ENCODE measurements around the gene AXIN2.
"Not testable (repeated sequence)": the region's sequence is repeated elsewhere in the genome, so short reads cannot be mapped to it uniquely, and the experiment has no call there.

AXIN2 gene

GRCh38 chr17:65515512-65515911 is 45.9 kb downstream of the AXIN2 start:
- TF ChIP-seq, protein P1, sequence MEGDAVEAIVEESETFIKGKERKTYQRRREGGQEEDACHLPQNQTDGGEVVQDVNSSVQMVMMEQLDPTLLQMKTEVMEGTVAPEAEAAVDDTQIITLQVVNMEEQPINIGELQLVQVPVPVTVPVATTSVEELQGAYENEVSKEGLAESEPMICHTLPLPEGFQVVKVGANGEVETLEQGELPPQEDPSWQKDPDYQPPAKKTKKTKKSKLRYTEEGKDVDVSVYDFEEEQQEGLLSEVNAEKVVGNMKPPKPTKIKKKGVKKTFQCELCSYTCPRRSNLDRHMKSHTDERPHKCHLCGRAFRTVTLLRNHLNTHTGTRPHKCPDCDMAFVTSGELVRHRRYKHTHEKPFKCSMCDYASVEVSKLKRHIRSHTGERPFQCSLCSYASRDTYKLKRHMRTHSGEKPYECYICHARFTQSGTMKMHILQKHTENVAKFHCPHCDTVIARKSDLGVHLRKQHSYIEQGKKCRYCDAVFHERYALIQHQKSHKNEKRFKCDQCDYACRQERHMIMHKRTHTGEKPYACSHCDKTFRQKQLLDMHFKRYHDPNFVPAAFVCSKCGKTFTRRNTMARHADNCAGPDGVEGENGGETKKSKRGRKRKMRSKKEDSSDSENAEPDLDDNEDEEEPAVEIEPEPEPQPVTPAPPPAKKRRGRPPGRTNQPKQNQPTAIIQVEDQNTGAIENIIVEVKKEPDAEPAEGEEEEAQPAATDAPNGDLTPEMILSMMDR (conservative IDR thresholded peaks at IDR 0.05; ENCODE audit: low read depth, low read length), result no peak
- no peak for DNase-seq (ENCODE audit: low read depth)
- no peak overlapping the region for H3K4me3 ChIP-seq (ENCODE audit: low read length)

DNA sequence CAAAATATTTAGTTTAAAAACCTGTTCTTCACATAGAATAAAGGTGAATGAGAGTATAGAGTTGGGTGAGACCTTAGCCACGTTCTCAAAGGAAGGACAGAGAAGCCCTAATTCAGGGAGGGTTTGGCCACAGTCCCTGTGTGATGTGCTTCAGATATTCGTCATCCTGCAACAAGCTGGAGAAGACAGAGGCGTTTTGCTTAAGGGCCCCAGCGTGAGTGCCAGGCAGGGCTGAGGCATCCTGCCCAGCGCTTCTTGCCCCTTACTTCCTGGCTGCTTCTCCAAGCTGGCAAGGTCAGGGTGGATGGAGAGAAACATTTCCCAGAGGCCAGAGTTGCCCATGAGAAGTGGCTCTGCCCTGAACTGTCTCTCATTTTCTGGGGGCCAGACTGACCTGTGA is 46.9 kb downstream of the AXIN2 start:
- H3K4me3 ChIP-seq (ENCODE audit: low read length), result no peak overlapping the region
- TF ChIP-seq, protein P1 (conservative IDR thresholded peaks at IDR 0.05; ENCODE audit: low read depth, low read length), result no peak
- no peak for DNase-seq (ENCODE audit: low read depth)

DNA sequence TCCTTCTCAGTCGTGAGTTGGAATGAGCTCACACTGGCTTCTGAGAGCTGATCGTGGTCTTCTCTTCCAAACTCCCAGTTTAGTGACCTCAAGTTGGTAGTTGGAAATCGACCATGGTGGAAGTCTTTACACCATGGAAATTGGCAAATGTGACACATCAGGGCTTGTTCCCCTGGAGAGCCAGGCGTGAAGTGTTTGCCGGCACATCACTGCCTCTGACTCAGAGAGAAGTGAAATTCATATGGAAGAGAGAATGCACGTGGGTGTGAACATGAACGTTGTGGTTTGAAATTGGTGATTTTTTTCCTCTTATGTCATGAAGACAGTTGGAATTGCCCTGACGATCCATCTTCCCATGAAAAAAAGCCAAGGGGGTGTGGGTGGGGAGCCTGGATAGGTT is 47.4 kb downstream of the AXIN2 start:
- TF ChIP-seq, protein P1 (conservative IDR thresholded peaks at IDR 0.05; ENCODE audit: low read depth, low read length), result no peak
- DNase-seq (ENCODE audit: low read depth), result no peak
- no peak overlapping the region for H3K4me3 ChIP-seq (ENCODE audit: low read length)

GRCh38 chr17:65511316-65511715 is 50.1 kb downstream of the AXIN2 start:
- no peak overlapping the region for H3K4me3 ChIP-seq (ENCODE audit: low read length)
- DNase-seq (ENCODE audit: low read depth), result no peak
- TF ChIP-seq, protein P1 (conservative IDR thresholded peaks at IDR 0.05; ENCODE audit: low read depth, low read length), result no peak

DNA sequence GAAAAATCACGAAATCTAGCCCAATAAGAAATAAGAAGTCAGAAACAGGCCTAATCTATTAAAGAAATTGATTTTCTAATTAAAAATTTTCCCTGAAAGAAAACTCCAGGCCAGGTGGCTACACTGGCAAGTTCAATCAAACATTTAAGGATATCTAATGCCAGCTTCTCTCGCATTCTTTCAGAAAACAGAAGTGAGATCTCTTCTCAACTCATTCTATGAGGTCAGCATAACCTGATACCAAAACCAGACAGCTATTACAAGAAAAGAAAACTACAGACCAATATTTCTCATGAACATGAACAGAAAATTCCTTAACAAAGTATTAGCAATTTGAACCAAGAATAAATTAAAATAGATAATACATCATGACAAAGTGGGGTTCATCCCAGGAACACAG is 52.4 kb downstream of the AXIN2 start:
- DNase-seq (ENCODE audit: low read depth), result no peak
- no peak overlapping the region for H3K4me3 ChIP-seq (ENCODE audit: low read length)
- TF ChIP-seq, protein P1 (conservative IDR thresholded peaks at IDR 0.05; ENCODE audit: low read depth, low read length), result no peak

- H3K4me3 ChIP-seq (ENCODE audit: low read length); DNase-seq (ENCODE audit: low read depth): not testable (repeated sequence)
Observed at GRCh38 chr17:65504673-65505072, 56.8 kb downstream of the AXIN2 start.

GRCh38 chr17:65504141-65504540 is 57.3 kb downstream of the AXIN2 start:
- no peak for DNase-seq (ENCODE audit: low read depth)
- TF ChIP-seq, protein P1 (conservative IDR thresholded peaks at IDR 0.05; ENCODE audit: low read depth, low read length), result no peak
- H3K4me3 ChIP-seq (ENCODE audit: low read length), result no peak overlapping the region

DNA sequence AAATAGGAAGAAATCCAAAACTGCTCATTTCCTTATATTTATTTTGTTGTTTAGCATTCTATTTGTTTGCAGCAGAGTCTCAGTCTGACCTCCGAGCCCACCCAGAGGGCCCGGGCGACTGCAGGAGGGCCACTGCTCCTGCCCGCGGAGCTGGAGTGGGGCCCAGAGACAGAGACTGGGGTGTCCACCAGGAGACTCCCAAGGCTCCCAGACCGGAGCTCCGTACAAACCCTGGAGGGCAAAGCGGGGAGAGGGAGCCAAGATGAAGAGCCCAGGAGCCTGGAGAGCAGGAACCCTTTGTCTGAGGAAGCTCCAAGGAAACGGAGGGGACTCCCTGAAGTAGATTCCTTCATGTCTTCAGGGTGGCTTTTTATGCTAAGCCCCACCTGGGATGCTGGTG is 57.9 kb downstream of the AXIN2 start:
- no peak overlapping the region for H3K4me3 ChIP-seq (ENCODE audit: low read length)
- DNase-seq (ENCODE audit: low read depth), result no peak
- TF ChIP-seq, protein P1 (conservative IDR thresholded peaks at IDR 0.05; ENCODE audit: low read depth, low read length), result no peak
